Muscle layer of colon (tissue), 2 donors: ENCODE results near the gene SCML2.
"Not testable (repeated sequence)": the region's sequence is repeated elsewhere in the genome, so short reads cannot be mapped to it uniquely, and the experiment has no call there.

ENCODE experiments used
- H3K27ac ChIP-seq: one replicate; pipeline ENCODE4 v1.7.0; 2013; ENCODE audit warnings: low read depth, mild to moderate bottlenecking, low read length, moderate library complexity
- H3K27me3 ChIP-seq, 2 donors: one replicate each; pipeline ENCODE4 v1.7.0; 2013; ENCODE audit warnings: low read length in 2 of 2, mild to moderate bottlenecking in 2 of 2; ENCODE audit not compliant: insufficient read depth in 2 of 2, control insufficient read depth in 1 of 2
- H3K36me3 ChIP-seq: one replicate; pipeline ENCODE4 v1.7.0; 2013; ENCODE audit warnings: mild to moderate bottlenecking, low read length; ENCODE audit not compliant: insufficient read depth
- H3K4me1 ChIP-seq: one replicate; pipeline ENCODE4 v1.7.0; 2013; ENCODE audit warnings: mild to moderate bottlenecking, low read length; ENCODE audit not compliant: insufficient read depth
- H3K4me3 ChIP-seq, 2 donors: one replicate each; pipeline ENCODE4 v1.7.0; 2013; ENCODE audit warnings: low read length in 2 of 2, low read depth in 1 of 2, mild to moderate bottlenecking in 1 of 2, moderate library complexity in 1 of 2
- H3K9ac ChIP-seq: one replicate; pipeline ENCODE4 v1.7.0; 2013; ENCODE audit warnings: low read length
- H3K9me3 ChIP-seq: one replicate; pipeline ENCODE4 v1.7.0; 2013; ENCODE audit warnings: mild to moderate bottlenecking, low read length
- donor health status: abdominal sarcoma.
- donor health status: Adenocarcinoma of cecum.

The SCML2 gene

DNA sequence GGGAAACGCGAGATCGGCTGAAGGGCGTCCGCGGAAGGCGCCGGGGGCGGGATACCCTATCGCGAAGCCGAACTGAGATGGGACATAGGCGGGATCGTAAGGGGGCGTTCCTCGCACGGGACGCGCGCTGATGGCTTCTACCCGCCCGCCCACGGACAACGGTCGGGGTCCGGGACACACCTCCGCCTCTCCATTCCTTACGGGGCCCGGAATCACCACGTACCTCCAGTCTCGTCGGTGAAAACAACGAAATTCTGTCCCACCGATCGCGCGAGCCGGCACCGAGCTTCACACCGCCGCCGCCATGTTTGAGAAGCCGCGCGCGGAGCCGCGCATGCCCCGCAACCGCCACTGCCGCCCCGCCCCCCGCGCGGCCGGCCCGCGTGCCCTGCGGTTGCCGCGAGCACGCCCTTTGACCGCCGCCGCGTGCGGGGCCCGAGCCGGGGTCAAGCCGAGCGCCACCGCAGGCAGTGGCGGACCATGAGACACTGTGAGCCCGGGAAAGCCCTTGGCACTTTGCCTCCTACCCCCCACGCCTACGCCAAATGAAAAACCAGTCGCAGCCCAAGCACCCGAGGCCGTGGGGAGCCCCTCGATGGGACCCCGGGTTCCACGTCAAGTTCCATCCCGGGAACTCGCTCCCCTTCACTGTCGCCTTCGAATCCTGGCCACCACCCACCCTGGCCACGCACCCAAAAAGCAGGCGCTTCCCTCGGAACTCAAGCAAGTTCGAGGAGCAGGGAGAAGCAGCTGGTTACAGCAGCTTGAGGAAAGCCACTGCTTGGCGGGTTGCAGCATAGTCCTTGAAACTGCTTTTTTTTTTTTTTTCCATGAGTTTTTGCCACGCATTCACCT is at the start of gene SCML2:
Gene SCML2 (minus strand): TSS at position 320 of the 855 bp plus-strand sequence. CDS start 20,617 bp downstream, outside the sequence.
- no peak within 1 kb of the TSS for H3K9ac ChIP-seq
- H3K9me3 ChIP-seq: no peaks in the 10 kb centered on the region
- H3K36me3 ChIP-seq: no peaks in the 10 kb centered on the region
- H3K27ac ChIP-seq: peak within 1 kb of the TSS; percentile 56
- peak within 1 kb of the TSS; percentile 33 to 64 for H3K4me3 ChIP-seq
- H3K27me3 ChIP-seq: no peaks in the 10 kb centered on the region
- no peaks in the 10 kb centered on the region for H3K4me1 ChIP-seq

DNA sequence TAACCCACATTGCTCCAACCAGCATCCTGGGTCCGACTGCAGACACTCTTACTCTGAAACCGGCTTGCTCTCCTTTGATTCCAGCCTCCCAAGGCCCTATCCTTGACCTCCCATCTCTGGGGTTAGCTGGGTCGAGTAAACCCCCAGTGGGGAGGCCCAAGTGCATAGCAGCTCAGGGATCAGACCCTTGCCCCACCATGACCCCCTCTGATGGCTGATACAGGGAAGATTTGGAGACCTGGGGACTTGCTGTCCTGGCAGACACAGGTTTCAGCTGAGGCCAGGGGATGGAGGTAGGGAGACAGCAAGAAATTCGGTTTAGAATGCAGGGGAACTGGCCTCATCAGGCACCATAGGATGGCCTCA is 47.3 kb upstream of the SCML2 start:
- no peaks in the 10 kb centered on the region for H3K36me3 ChIP-seq

DNA sequence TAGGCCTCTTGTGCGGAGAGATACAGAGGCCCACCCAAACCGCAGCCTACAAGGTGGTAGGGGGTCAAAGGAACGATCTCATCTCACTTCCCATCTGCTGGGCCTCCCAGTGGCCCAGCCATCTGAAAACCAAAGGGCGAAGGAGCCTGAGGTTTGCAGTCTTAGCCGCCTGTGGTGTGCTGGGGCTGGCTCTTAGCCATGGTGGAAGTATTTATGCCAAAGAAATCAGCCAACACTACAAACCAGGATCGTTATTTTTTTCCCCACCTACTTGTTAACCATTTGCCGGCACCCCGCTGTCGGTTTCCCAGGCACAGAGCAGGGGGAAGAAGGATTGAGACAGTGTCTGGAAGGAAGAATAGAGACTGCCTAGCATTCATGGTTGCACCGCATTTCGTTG is 40.0 kb upstream of the SCML2 start:
- Histone ChIP-seq H3K4me1 (no peaks in the 10 kb centered on the region), H3K9ac (no peak overlapping the region), H3K27ac (no peak overlapping the region), H3K27me3 (no peaks in the 10 kb centered on the region), H3K4me3 (no peak overlapping the region), H3K36me3 (no peaks in the 10 kb centered on the region), H3K9me3 (no peaks in the 10 kb centered on the region)

More for the DNA sequence above, 47.3 kb upstream of the SCML2 start:
- Histone ChIP-seq H3K9ac (no peak overlapping the region), H3K27me3 (no peaks in the 10 kb centered on the region), H3K9me3 (no peaks in the 10 kb centered on the region), H3K27ac (no peak overlapping the region), H3K4me3 (no peak overlapping the region), H3K4me1 (no peaks in the 10 kb centered on the region)

DNA sequence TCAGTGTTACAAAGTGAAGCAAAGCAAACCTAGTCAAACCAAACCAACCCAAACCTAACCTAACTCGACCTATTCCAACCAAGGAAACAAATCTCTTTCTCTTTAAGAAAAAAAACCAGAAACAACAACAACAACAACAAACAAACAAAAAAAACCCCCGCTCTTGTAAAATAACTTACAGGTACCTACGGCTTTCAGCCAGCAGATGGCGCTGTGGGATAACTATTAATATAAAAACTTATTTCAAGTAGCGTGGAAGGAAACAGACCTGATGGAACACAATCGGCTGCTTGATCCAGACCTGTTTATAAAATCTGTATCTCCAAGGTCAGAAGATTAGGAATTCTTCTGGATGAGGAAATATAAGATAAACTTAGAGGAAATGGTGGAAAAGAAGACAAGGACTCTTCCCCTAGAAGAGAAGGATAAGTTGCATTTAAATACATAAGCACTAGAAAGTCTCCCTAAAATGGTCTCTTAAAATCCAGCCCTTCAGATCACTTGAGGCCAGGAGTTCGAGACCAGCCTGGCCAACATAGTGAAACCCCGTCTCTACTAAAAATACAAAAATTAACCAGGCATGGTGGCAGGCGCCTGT is 36.6 kb upstream of the SCML2 start:
- H3K36me3 ChIP-seq: no peaks in the 10 kb centered on the region
- no peaks in the 10 kb centered on the region for H3K4me1 ChIP-seq
- H3K9me3 ChIP-seq: no peaks in the 10 kb centered on the region
- H3K4me3 ChIP-seq: no peak overlapping the region
- H3K9ac ChIP-seq: no peak overlapping the region
- H3K27me3 ChIP-seq: no peaks in the 10 kb centered on the region
- no peak overlapping the region for H3K27ac ChIP-seq

DNA sequence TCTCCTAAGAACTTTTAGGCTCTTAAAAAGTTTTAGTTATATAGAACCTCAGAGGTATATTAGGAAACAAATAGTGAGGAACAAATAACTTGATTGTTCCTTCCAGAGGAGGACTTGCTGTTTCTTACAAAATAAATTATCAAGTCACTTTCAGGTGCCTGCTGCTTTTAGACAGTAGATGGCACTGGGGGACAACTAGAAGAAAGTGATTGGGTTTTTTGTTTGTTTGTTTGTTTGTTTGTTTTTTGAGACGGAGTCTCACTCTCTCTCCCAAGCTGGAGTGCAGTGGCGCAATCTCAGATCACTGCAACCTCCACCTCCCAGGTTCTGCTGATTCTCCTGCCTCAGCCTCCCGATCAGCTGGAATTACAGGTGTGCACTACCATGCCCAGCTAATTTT is 35.5 kb upstream of the SCML2 start:
- Histone ChIP-seq H3K27ac (no peak overlapping the region), H3K9me3 (no peaks in the 10 kb centered on the region), H3K27me3 (no peaks in the 10 kb centered on the region), H3K4me3 (no peak overlapping the region), H3K36me3 (no peaks in the 10 kb centered on the region), H3K9ac (no peak overlapping the region), H3K4me1 (no peaks in the 10 kb centered on the region)

DNA sequence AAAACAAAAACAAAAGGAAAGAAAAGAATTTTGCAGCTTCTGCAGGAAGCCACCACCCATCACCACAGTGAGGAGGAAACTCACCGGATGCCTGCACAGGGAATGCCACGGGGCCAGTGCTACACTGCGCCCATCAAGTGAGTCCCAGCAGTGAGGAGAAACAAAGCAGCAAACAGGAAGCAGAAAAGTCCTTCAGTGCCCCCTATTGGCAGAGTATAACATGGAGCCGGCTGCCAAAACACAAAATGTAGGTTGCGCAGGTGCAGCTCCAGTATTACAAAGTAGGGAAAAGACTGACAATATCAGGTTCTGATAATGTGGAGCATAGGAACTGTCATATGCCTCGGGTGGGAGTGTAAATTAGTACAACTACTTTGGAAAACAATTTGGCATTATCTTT is 23.3 kb upstream of the SCML2 start:
- Histone ChIP-seq H3K4me3 (no peak overlapping the region), H3K9me3 (no peaks in the 10 kb centered on the region), H3K4me1 (no peaks in the 10 kb centered on the region), H3K9ac (no peak overlapping the region), H3K36me3 (no peaks in the 10 kb centered on the region), H3K27me3 (no peaks in the 10 kb centered on the region), H3K27ac (no peak overlapping the region)

DNA sequence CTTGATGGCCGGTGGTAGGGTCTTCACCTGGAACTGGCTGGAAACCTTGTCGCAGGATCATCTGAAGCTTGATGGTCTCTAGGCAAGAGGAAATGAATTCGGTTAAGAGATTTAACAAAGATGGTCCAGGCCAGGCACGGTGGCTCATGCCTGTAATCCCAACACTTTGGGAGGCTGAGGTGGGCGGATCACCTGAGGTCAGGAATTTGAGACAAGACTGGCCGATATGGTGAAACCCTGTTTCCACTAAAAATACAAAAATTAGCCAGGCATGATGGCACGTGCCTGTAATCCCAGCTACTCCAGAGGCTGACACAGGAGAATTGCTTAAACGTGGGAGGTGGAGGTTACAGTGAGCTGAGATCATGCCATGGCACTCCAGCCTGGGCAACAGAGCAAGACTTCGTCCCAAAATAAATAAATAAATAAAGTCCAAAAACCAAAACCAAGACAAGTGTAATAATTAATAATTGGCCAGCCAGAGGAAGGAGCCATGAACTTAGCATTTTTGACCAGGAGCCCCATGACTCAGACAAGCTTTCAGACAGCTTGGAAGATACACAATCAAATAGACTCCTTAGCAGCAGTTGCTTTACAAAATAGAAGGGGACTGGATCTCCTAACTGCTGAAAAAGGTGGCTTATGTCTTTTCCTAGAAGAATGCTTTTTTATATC is 20.8 kb upstream of the SCML2 start:
- not testable (repeated sequence) for H3K4me3 ChIP-seq

DNA sequence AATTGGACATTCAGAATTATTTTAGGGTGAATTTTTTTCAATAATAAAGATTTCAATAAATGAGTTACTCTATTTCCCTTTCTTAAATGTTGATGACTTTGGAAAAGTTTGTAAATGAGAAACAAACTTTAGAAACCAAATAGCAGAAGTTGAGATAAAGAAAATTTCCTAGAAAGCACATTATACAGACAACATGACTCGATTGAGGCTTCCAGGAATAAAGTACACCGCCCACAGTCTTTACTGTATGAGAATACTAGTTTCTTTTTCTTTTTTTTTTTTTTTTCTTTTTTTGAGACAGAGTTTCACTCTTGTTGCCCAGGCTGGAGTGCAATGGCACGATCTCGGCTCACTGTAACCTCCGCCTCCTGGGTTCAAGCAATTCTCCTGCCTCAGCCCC is 14.6 kb upstream of the SCML2 start:
- H3K27me3 ChIP-seq, H3K9me3 ChIP-seq, H3K4me3 ChIP-seq, H3K27ac ChIP-seq, H3K9ac ChIP-seq, H3K36me3 ChIP-seq, H3K4me1 ChIP-seq: not testable (repeated sequence)

More for the DNA sequence above, 20.8 kb upstream of the SCML2 start:
- H3K27me3 ChIP-seq, H3K9me3 ChIP-seq, H3K4me1 ChIP-seq, H3K27ac ChIP-seq, H3K9ac ChIP-seq, H3K36me3 ChIP-seq: not testable (repeated sequence)

DNA sequence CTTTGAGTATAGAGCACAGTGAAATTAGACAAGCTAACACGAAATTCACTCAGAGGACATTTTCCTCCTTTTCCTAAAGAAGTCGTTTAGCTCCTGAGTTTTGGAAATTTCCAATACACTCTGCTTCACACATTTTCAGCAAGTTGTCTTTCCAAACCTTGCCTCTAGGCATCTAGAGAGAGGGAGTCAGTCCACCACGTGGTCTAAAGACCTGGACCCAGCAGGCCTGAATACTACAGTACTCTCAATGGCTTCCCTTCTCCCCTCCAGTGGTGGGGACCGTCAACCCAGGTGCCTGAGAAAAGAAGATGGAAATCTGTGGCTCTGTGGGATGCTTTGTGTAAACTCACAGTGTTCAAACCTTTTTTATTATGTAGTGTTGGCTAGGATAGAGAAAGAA is 13.9 kb upstream of the SCML2 start:
- Histone ChIP-seq H3K9ac (no peak overlapping the region), H3K36me3 (no peaks in the 10 kb centered on the region), H3K27ac (no peak overlapping the region), H3K9me3 (no peaks in the 10 kb centered on the region), H3K27me3 (no peaks in the 10 kb centered on the region), H3K4me1 (no peaks in the 10 kb centered on the region), H3K4me3 (no peak overlapping the region)

DNA sequence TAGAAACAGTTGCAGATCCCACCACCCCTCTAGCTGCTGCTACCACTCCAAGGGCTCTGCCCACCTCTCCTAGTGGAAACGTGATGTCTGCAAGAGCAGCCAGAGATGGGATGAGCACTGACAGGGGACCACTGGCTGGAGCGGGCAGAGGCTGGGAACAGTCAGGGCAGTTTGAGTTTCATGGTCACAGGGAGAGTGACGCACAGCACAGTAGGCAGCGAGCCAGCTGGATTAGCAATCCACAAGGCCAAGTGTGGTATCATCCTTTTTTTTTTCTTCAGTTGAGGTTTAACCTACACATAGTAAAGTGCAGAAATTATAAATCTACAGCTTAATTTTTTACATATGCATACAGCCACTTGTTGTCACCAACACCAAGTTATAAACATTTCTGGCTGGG is 6.4 kb upstream of the SCML2 start:
- Histone ChIP-seq H3K4me1 (no peaks in the 10 kb centered on the region), H3K36me3 (no peaks in the 10 kb centered on the region), H3K27ac (no peak overlapping the region), H3K27me3 (no peaks in the 10 kb centered on the region), H3K9me3 (no peaks in the 10 kb centered on the region), H3K9ac (no peak overlapping the region), H3K4me3 (no peak overlapping the region)

DNA sequence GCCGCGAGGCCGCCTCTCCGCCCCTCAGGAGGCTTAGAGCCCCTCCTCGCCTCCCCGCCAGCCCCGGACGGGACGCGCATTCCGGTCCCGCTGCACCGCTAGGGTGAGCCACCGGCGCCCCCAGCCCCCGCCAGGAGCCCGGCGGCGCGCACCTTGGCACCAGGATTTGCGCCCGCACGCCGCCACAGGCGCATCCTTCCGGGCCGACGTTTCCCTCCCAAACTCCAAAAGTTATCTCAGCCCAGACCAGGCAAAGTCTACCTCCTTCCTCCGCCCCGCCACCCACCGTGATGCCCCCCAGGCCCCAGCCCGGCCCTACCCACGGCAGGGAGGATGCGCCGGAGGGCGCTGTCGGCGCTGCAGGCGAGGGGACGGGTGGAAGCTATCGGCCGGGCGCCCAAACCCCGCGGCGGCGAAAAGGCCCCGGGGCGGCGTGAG is 538 bp downstream of the SCML2 start:
- no peak overlapping the region for H3K9ac ChIP-seq

More for the DNA sequence above, 538 bp downstream of the SCML2 start:
- no peaks in the 10 kb centered on the region for H3K27me3 ChIP-seq
- H3K27ac ChIP-seq: peak overlapping the region; percentile 56
- no peaks in the 10 kb centered on the region for H3K36me3 ChIP-seq
- no peaks in the 10 kb centered on the region for H3K9me3 ChIP-seq
- H3K4me1 ChIP-seq: no peaks in the 10 kb centered on the region
- H3K4me3 ChIP-seq: peak overlapping the region; percentile 33 to 64
